Fibroblast of pulmonary artery (primary cell): Measurements from ENCODE around the gene OGDH.

ENCODE experiments used
- DNase-seq: peaks from one replicate; pipeline ENCODE4 v3.0.0-alpha.2; 2010; ENCODE audit warnings: low read depth
- H3K4me3 ChIP-seq: replicated peaks from 2 replicates; pipeline ENCODE4 v1.5.1; 2011; ENCODE audit warnings: low read depth, mild to moderate bottlenecking, control low read depth, low read length, moderate library complexity
- CTCF ChIP-seq: IDR thresholded peaks from 2 replicates; pipeline ENCODE4 v1.5.1; 2011; ENCODE audit warnings: mild to moderate bottlenecking, control low read depth, low read length, inconsistent platforms; ENCODE audit errors: missing control alignments

The OGDH gene

GRCh38 chr7:44580945-44581878, 25.2 kb upstream of the OGDH start:
- TF ChIP-seq CTCF: no peak
- DNase-seq: no peak
- peak overlapping the region; percentile 85 for H3K4me3 ChIP-seq

GRCh38 chr7:44581879-44582603, 24.4 kb upstream of the OGDH start, which contains the start of gene TMED4:
TMED4 (minus strand) TSS chr7:44582231; CDS start chr7:44582206, 25 bp downstream.
- TF ChIP-seq CTCF: no peak
- DNase-seq: peak; percentile 99

GRCh38 chr7:44583146-44583865, 23.1 kb upstream of the OGDH start:
- no peak for TF ChIP-seq CTCF
- DNase-seq: no peak
- H3K4me3 ChIP-seq: peak overlapping the region; percentile 85

More at GRCh38 chr7:44581879-44582603, 24.4 kb upstream of the OGDH start, which contains the start of gene TMED4:
- peak within 1 kb of the TSS; percentile 85 for H3K4me3 ChIP-seq

GRCh38 chr7:44587843-44588711, 18.4 kb upstream of the OGDH start:
- peak; percentile 81 for DNase-seq
- H3K4me3 ChIP-seq: no peak overlapping the region
- TF ChIP-seq CTCF: peak; percentile 71

- no peak overlapping the region for H3K4me3 ChIP-seq
- no peak for TF ChIP-seq CTCF
Measured at GRCh38 chr7:44590910-44591309, 15.5 kb upstream of the OGDH start.

More at GRCh38 chr7:44590910-44591309, 15.5 kb upstream of the OGDH start:
- DNase-seq: no peak
